Epithelial cell of prostate (primary cell): ENCODE data around the gene CALML3.

Source experiments
- DNase-seq: peaks from one replicate; pipeline ENCODE4 v3.0.0-alpha.2; 2011; ENCODE audit warnings: low read depth, low spot score
- H3K27ac ChIP-seq: fragments of 450-650 bp; 2 replicates; pipeline ENCODE4 v1.5.1; 2017; ENCODE audit warnings: mild to moderate bottlenecking

Gene CALML3

DNA sequence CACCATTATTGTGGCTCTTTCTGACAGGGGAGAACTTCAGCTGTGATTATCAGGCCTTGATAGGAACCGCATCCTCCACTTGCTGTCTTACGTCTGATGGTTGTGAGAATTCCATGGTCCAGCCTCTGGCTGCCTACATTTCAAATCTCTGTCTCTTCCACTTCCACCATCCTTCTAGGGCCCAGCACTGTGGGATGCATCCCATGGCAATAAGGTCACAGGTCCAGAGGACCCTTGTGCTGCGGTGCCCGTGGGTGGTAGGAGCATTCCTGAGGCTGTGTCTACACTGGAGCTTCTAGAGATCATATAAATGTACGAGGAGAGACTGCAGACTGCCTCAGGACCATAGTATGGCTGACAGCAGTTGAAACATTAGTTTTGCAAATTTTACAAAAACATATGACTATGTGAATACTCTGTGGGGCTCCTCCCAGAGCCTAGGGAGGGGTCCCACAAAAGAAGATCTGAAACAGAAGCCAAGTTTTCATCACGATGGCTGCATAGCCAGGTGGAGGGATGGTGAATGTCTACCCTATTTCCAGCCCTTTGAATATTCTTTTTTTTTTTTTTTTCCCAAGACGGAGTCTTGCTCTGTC lies 11.8 kb downstream of the CALML3 start:
- DNase-seq = no peak
- H3K27ac ChIP-seq = no peak overlapping the region

DNA sequence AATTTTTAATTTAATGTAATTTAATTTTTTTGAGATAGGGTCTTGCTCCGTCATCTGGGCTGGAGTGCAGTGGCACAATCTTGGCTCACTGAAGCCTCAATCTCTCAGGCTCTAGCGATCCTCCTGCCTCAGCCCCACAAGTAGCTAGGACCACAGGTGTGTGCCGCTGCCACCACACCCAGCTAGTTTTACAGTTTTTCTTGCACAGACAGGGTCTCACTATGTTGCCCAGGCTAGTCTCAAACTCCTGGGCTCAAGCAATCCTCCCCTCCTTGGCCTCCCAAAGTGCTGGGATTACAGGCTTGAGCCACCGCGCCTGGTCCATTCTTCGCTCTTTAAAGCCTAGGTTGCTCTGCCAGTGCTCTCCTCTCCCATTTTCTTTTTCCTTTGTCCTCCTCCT lies 12.9 kb downstream of the CALML3 start:
- DNase-seq = no peak
- peak overlapping the region; percentile 94 for H3K27ac ChIP-seq

DNA sequence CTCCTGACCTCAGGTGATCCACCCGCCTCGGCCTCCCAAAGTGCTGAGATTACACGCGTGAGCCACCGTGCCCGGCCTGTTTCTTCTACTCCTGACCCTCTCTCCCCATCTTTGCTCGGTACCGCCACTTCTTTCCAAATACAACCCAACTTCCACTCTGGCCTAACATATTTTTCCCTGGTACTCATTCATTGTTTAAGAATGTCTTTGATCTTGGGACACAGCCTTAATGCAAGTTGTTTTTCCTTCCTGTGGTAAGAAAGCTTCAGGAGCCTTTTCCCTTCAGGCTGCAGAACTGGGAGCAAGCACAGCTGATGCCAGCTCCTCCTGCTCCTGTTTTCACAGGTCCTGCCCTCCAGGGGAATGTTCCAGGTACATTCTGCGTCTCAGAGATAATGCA lies 13.7 kb downstream of the CALML3 start:
- DNase-seq = no peak
- peak overlapping the region; percentile 94 for H3K27ac ChIP-seq

DNA sequence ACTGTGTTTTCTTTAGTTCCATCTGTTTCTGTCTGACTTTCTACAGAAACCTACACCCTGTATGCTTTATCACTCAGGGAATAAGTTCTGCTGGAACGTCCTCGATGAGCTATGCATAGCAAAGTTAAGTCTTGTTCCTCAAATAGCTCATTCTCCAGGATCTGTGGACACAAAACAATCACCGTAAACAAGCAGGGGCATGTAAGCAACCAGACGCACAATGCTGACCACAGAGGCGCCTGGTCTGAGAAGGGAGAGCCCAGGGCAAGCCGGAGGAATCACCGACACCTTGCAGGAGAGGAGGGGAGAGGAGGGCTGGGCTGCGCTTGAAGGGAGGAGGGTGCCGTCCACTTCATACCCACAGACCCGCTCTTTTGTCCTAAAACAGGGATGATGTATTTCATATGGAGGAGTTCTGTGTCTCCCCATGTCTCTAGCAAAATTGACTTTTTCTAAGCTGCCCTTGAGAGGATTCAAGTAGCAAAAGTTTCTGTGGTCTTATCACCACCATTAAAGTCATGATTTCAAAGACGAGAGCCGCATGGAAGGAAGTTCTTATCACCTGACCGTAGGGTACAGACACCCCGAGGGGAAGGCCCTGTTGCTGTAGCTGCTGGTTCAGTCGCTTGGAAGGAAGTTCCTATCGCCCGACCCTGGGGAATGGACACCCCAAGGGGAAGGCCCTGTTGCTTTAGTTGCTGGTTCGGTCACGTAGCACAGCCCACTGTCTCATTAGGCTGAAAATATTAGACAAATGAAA lies 14.3 kb downstream of the CALML3 start:
- peak overlapping the region; percentile 94 for H3K27ac ChIP-seq
- no peak for DNase-seq

DNA sequence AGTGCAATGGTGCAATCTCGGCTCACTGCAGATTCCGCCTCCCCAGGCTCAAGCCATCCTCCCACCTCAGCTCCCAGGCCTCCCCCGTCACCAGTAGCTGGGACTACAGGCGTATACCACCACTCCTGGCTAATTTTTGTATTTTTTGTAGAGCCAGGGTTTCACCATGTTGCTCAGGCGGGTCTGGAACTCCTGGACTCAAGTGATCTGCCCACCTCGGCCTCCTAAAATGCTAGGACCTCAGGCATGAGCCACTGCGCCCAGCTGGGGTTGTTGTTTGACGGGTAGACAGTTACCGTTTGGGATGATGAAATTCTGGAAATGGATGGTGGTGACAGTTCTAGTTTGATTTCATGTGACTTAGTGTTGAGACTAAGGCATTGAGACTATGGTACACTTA lies 15.3 kb downstream of the CALML3 start:
- DNase-seq = no peak
- no peak overlapping the region for H3K27ac ChIP-seq

DNA sequence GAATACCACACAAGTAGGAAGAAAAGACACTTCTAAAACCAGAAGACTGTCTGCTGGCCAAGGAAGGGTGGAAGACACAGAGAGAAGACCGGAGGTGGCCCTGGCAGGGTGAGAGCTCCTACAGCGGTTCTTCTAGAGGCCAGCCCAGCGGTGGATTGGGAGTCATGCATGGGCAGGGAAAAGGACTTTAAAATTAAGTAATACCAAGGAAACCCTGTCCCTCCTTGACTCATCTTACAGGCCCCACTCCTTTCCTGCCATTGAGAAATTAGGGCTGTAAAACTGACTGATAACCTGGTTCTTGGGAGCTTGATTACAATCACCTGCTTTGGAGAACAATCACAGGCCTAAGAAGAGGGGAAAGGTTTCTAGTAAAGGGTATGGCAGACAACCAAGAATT lies 16.1 kb downstream of the CALML3 start:
- H3K27ac ChIP-seq = peak overlapping the region; percentile 1
- DNase-seq = no peak

DNA sequence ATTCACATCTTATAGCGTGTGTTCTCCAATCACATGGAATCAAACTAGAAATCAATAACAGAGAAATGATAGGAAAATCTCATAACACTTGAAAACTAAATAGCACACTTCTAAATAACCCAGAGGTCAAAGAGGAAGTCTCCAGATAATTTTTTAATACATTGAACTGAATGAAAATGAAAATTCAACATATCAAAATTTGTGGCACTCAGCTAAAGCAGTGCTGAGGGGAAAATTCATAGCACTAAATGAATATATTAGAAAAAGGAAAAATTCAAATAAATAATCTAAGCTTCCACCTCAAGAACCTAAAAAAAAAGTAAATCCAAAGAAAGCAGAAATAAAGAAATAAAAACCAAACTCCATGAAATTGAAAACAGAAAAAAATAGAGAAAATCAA lies 17.3 kb downstream of the CALML3 start:
- DNase-seq = no peak
- H3K27ac ChIP-seq = no peak overlapping the region

DNA sequence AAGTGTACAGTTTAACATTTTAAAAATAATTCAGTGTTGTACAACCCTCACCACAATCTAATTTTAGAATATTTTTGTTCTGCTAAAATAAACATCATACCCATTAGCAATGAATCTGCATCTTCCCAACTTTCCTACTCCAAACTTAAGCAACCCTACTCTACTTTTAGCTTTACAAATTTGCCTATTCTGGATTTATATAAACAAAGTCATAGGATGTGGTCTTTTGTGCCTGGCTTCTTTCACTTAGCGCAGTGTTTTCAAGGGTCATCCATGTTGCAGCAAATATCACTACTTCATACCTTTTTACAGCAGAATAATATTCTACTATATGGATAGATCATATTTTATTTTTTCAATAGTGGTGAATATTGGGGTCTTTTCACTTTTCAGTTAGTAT lies 18.9 kb downstream of the CALML3 start:
- H3K27ac ChIP-seq = peak overlapping the region; percentile 100
- no peak for DNase-seq

DNA sequence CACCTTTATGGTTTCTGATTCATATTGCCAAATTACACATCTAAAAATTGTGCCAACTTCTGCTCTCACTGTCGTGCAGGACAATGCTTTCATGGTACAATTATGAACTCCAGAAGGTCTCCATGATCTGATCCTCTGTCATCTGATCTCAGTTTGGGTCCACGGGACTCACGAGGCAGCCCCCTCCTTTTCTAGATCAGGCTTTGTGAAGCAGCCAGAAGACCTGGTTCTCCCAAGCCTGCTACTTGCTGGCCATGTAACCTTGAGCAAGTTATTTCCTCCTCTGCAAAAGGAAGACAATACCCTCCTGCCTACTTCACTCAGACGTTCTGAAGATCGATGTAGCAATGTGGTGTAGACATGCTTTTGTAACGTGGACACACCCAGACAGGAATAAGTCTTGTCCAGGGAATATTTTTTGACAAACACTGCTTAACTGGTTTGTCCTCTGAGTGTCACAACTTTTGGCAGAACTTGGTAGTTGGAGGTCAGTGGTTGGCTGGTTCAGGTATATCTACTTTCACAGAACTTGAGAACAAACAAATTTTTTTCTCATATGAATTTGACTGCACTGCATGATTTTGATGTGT lies 19.6 kb downstream of the CALML3 start:
- DNase-seq = no peak
- peak overlapping the region; percentile 100 for H3K27ac ChIP-seq

DNA sequence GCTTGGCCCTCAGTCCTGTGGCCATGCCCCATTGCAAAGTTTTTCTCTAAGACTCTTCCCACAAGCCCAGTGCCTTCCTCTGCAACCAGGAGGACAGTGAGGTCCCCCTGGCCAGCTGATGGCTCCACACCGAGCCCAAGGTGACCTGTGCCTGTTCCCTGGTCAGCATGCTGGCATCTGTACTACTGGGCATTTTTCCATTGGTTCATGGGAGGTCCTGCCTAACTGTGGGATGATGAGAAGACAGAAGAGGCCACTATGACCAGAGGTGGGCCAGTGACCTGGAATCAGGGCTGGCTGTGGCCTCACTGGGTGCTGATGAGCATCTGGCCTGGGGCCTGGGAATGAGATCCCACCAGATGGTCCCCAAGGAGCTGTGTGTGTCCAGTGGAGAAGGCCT lies 20.2 kb downstream of the CALML3 start:
- no peak for DNase-seq
- H3K27ac ChIP-seq = peak overlapping the region; percentile 100

DNA sequence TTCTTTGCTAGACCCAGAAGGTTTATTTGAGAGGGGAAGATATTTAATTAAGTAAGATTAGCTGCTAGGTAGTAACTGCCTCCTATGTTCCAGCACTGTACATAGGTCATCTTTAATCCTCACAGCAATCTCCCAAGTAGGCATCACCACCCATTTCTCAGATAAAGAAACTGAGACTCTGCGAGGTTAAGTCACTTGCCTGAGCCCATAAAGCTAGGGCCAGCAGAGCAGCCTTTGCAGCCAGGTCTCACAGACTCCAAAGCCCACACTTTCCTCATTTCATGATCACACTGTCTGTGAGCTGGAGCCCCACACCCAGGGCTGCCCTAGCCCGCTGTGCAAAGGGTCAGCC lies 20.6 kb downstream of the CALML3 start:
- DNase-seq = no peak
- peak overlapping the region; percentile 100 for H3K27ac ChIP-seq

DNA sequence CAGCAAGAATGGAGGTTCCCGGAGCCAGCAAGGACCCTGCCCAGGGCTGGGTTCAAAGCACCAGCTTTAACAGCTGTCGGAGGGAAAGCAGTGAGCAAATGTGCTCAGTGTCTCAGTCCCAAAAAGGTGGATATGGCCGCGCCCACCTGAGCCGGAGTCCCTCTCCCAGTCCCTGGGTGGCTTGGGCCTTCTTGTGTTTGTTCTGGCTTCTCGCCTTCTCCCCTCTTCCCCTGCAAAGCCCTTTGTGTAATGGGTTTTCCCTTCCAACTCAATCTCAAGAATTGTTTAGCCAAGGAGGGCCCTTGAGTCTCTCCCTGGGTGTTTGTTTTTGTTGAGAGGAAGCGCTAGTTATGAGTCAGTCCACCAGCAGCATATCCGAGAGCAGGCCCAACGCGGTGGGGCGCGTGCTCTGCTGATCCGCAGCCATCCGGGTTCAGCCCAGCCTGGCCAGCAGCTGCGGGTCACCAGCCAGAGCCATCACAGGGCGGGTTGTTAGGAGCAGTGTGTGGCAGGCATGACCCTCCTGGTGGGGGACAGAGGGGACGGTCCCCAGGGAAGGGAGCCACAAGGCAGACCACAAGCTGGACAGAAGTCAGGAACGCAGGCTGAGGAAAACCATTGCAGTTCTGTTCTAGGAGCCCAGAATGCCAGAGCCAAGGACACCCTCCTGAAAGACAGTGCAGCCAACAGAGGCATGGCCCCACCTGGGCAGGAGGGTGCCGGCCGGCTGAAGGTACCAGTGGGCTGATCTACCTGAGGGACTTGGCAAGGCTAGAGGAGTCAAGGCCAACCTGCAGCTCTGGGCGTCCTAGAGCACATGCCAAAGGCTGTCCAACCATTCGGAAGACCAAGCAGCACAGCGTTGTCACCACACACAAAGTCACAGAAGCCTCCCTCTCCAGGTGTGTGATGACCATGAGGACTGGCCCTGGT lies 21.3 kb downstream of the CALML3 start:
- peak overlapping the region; percentile 100 for H3K27ac ChIP-seq
- no peak for DNase-seq

DNA sequence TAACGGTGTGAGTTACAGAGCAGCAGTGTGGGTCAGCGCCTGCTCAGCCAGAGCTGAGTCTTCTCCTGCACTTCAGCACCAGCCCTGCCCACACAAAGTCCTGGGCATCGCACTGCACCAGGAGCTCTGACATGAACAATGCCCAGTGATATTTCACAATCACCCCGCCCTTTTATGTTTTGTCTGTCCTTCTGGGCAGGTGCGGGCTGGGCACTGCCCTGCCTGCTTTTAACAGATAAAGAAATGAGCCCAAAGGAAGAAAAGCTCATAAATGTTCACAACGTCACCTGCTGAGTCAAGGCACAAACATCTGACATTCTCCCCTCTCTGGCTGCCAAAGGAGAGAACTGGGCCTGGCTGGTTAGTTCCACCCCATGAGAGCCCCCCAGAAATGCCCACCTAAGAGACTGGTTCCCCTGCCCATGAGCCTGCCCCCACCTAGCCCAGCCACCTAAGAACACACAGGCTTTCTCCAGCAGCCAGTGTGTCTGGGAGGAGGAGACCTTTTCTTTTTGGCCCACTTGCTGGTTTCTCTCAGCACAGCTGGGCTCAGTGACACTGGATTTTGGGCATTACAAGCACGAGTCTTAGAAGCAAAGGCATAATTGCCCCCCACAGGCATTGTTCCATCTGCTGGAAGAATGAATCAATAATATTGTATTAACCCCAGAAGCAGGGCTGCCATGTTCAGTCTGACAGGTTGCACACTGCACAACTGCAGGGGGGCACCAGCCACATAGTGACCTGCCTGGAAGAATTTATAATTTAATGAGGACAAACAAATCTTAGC lies 22.3 kb downstream of the CALML3 start:
- H3K27ac ChIP-seq = peak overlapping the region; percentile 100
- DNase-seq = no peak

DNA sequence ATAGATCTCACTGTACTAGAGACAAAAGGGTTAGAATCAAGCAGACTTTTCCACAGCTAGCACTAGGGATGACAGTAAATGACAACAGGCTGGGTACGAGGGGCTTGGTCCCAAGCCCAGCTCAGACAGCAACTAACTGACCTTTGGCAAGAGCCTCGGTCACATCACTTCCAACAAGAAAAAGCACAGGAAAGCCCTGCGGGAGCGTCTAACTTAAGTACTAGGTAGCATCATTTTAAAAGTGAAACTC lies 22.8 kb downstream of the CALML3 start:
- peak overlapping the region; percentile 100 for H3K27ac ChIP-seq
- no peak for DNase-seq

DNA sequence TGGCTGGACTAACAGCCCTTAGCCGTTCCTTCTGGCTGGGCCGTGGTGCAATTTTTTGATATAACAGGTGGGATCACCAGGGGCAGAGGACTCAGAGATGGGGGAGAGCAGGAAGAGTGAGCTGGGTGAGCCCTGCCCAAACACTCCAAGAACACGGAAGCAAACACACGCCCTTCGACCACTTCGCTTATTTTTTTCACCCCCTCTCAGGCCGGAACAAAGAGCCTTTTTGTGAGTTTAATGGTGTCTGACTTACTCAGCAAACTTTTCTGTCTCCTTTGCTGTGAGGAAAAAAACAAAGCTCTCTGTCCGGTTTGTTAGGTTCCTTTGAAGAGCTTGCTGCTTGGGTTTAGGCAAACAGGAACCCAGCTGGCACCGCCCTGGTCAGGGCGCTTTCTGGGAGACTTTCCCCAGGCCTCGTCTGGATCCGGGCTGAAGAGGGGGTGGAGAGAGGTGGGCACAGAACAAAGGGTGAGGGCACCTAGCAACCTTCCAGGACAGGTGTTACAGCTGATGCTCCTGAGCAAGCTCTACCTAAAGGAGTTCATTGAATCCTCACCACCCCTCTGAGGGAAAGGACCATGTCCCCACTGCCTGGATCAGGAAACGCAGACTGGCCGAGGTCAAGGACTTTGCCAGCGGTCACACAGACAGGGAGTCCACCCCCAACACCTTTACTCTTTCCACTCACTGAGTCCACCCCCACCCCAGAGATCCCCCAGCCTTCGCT lies 23.3 kb downstream of the CALML3 start:
- DNase-seq = peak; percentile 90
- H3K27ac ChIP-seq = peak overlapping the region; percentile 100

DNA sequence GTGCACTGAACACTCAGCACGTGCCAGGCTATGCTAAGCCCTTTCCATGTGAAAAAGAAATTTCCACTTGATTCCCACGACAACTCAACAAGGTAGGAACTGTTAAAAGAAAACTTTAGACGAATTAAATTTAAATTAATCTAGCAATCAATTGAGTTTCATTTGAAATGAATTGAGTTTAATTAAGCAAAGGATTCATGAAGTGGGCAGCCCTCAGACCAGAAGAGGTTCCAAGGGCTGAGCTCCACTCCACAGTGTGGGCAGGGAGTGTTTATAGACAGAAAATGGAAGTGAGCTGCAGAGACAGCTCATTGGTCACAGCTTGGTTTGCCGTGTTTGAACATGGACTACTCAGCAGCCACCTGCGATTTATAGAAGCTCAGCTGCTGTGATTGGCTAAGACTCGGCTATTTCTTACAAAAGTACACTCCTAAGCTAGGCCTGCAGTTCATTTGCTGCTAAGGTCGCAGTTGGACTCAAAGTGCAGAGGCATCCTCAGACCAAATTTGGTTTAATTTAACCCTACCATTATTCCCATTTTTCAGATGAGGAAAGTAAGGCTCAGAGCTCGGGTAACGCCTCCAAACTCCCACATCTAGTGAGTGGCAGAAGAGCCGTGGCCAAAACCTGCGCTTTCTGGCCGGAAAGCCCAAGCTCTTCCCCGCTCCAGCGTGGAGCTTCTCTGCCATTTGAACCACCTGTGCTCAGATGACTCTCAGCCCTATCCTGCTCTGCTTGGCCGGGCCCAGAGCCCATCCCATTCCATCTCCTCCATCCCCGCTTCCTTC lies 24.9 kb downstream of the CALML3 start:
- DNase-seq = no peak
- peak overlapping the region; percentile 100 for H3K27ac ChIP-seq

DNA sequence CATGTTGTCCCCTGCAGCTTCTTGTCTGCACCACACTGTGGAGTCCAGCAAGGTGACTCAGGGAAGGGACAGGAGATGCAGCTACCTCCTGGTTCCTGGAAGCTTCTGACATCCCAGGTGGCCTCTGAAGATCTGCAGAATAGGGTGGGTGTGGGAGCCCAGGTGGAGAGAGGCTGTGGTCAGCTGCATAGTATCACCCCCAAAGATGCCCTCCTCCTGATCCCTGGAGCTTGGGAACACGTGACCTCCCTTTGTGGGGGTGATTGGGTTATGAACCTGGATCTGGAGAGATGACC lies 25.4 kb downstream of the CALML3 start:
- peak overlapping the region; percentile 100 for H3K27ac ChIP-seq
- DNase-seq = no peak

DNA sequence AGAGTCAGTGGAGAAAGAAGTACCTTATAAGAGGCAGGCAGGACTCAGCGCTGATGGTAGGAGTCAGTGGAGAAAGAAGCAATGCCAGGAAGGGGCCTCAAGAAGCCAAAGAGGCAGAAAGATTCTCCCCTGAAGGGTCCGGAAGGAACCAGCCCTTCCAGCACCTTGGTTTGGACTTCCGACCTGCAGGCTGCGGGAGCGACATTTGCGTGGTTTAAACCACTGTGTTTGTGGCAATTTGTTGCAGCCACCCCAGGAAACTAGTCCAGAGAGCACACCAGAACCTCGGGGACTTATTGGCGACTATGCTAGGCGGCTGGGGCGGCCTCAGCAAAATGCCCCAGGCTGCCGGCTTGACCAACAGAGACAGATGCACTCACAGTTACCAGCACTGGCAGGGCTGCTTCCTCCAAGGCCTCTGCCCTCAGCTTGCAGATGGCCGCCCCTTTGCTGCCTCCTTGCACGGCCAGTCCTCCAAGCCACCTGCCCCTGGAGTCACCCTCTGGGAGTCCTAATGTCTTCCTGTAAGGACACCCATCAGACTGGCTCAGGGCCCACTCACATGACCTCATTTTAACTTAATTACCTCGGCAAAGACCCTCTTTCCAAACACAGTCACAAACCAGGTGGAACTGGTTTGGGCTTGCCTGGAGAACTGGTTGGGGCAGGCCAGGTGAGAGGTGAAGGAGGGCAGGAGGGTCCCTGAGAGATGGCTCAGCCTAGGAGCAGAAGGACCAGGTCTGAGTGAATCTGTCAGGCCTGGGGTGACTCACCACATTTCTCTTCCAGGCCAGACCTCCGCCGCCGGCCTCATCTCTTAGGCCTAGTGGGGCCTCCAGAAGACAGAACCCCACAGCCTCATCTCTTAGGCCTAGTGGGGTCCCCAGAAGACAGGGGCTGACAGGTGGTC lies 26.1 kb downstream of the CALML3 start:
- DNase-seq = no peak
- H3K27ac ChIP-seq = peak overlapping the region; percentile 100
